ENCODE data around the gene MSGN1. TPM values are rescaled to one million over a fixed set of nuclear protein-coding genes. Genes with fewer than 3 reads are reported as not detected.

The MSGN1 gene, protein sequence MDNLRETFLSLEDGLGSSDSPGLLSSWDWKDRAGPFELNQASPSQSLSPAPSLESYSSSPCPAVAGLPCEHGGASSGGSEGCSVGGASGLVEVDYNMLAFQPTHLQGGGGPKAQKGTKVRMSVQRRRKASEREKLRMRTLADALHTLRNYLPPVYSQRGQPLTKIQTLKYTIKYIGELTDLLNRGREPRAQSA
- polyA plus RNA-seq (ENCODE audit: insufficient read depth in 1 of 5, insufficient read length in 5 of 5, low replicate concordance in 1 of 5) = not detected
- long read RNA-seq, donor 1 = 0 reads
- long read RNA-seq, donor 2 = 0 reads
- long read RNA-seq, donor 3 = 0 reads
- long read RNA-seq, donor 4 = 0 reads
- long read RNA-seq, donor 5 = 0 reads
- long read RNA-seq, donor 6, partial matches to known transcripts = 0 of 1 reads
- long read RNA-seq, donor 6, other reads (novel, unspliced or antisense) = 0 of 1 reads
- long read RNA-seq, donor 7 = 0 reads
- long read RNA-seq, donor 8 = 0 reads

DNA sequence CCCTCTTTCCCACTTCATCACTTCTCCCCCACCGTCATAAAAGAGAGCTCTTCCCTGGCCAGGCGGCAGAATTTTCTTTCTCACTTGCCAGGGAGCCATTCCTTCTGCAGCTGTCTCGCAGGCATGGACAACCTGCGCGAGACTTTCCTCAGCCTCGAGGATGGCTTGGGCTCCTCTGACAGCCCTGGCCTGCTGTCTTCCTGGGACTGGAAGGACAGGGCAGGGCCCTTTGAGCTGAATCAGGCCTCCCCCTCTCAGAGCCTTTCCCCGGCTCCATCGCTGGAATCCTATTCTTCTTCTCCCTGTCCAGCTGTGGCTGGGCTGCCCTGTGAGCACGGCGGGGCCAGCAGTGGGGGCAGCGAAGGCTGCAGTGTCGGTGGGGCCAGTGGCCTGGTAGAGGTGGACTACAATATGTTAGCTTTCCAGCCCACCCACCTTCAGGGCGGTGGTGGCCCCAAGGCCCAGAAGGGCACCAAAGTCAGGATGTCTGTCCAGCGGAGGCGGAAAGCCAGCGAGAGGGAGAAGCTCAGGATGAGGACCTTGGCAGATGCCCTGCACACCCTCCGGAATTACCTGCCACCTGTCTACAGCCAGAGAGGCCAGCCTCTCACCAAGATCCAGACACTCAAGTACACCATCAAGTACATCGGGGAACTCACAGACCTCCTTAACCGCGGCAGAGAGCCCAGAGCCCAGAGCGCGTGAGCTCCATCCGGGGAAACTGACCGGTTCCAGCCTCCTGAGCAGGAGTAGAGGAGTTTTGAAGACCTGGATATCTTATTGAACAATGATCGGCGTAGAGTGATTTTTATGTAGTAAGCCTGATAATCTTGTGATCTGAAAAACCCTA lies at the start of gene MSGN1:
MSGN1 (plus strand) TSS at position 65 of the 850 bp plus-strand sequence; CDS start at position 124, 59 bp downstream.
- no peak for DNase-seq

DNA sequence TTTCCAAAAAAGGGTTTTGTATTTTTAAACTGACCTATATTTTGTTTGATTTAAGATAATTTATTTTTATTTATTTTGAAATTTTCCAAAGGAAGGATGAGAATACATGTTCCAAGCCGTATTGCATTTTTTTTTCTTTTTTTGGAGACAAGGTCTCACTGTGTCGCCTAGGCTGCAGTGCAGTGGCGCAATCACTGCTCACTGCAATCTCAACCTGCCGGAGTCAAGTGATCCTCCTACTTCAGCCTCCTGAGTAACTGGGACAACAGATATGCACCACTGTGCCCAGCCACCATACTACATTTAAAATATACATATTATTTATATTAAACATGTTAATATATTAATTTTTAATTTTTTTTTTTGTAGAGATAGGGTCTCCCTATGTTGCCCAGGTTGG lies 47.4 kb upstream of the MSGN1 start:
- DNase-seq = no peak

DNA sequence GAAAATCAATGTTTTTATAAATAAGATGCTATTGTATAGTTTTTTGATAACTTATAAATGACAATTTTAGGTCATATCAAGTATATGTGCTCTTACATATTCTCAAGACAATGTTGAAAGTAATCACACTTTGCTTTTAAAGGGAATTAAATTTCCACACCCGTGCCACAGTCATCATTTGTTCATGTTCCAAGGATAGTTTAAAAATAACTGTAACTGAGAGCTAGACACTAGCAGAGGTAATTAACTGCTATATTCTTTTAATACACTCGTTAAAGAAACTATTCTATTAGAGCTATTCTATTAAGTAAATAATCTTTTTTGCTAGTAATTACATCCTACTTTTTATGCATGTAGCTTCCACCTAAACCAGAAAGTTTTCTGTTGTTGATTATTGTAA lies 44.3 kb upstream of the MSGN1 start:
- no peak for DNase-seq

DNA sequence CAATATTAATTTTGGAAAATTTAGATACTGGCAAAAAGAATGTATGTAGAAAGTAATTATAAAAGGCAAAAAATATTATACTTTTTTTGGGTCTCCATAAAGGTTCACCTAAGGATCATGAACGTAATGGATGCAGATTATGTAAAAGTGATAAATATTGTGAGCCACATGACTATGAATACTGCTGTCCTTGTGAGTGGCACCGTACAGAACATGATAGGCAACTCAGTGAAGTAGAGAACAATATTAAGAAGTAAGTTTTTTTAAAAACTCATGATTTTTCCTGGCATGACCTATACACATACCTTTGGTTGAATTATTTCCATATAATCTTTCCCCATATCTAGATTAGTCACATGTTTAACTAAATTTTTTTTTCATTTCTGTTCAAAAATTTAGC lies 43.7 kb upstream of the MSGN1 start:
- no peak for DNase-seq

DNA sequence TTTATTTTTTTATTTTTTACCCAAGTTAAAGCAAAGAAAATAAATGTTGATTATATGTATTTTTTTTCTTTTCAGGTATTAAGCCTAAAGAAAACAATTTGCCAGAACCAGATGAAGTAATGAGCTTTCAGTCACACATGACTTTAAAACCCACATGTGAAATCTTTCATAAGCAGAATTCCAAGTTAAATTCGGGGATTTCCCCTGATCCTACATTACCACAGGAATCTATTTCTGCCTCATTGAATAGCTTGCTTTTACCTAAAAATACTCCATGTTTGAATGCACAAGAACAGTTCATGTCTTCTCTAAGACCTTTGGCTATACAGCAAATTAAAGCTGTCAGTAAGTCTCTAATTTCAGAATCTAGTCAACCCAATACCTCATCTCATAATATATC lies 35.7 kb upstream of the MSGN1 start:
- no peak for DNase-seq

DNA sequence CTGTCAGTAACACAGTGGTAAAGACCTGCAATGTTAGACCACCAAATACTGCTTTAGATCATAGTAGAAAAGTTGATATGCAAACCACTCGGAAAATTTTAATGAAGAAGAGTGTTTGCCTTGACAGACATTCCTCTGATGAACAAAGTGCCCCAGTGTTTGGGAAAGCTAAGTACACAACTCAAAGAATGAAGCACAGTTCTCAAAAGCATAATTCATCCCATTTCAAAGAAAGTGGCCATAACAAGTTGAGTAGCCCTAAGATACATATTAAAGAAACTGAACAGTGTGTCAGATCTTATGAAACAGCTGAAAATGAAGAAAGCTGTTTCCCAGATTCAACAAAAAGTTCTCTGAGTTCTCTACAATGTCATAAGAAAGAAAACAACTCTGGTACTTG lies 34.8 kb upstream of the MSGN1 start:
- DNase-seq = no peak

DNA sequence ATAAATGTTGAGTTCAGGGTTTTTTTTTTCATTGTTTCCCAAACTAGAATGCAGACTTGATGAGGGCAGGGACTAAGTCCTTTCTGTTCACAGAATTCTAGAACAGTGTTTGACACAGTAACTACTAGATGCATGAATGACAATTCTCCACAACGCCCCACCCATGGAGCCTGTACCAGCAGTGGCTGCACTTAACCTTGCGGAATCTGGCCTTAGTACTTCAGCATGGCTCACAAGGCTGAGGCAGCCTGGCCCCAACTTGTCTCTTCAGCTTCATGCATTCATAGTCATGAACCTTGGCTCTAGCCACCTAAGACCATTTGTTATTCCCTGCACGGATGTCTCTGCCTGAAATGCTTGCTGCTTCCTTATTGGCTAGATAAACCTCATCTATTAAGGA lies 29.5 kb upstream of the MSGN1 start:
- DNase-seq = no peak

DNA sequence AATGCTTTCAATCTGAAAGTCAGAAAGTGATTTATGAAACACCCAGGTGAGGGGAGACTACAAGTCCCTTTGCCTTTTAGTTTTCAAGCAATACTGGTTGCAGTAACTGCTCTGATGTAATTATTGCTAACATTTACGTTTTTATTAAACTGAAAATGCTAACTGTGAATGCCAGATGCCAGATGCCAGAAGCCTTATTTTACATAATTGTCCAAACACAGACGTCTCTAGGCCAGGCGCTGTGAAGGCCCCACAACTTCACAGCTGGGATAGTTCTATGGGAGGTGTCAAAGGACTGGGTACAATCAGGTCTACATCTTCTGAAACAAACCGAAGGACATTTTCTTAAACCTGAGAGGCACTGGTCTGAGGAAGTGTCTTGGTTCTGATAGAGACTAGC lies 27.5 kb upstream of the MSGN1 start:
- no peak for DNase-seq

DNA sequence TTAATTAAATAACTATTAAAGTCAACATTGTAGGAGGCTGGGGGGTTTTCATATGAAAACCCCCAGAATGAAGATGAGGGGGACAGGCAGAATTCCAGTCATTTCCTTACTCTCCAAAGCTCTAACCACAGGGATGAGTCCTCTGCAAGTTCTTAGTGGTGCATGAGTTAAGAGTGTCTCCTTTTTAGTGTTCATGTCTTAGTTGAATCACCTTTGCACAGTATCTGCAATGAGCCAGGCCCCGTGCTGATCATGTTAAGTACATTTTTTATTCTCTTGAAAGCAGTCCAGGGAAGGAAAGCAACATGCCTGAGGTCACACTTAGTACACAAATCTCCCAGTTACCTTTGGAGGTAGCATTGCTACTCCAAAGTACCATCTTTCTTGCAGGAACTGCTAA lies 25.7 kb upstream of the MSGN1 start:
- DNase-seq = no peak

DNA sequence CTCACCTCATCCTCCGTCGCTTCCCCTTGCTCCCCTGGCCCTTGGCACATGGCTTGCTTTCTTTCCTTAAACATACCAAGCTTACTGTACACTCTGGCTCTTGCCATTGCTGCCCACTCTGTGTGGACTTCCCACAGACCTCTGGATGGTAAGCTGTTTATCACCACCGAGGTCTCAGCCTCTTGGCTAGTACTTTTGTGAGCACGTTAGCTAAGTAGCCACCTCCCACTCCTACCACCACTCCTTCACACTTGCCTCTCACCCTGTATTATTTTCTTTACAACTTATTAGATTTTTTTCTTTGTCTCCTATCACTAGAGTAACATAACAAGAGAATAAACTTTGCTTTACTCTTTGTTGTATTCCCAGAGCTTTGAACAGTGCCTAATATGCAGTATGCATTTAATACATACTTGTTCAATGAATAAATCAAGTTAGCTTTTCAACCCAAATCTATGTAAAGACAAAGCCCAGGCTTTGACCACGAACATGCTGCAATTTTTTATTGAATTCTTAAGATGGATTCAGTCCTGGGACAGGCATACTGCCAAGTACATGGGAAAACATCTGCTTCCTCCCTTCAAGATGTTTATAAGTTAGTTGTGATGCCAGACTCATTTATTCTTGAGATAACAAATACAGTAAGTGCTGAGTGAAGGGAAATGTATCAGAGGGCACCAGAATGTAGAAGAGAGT lies 25.0 kb upstream of the MSGN1 start:
- DNase-seq = peak; percentile 52 to 58

DNA sequence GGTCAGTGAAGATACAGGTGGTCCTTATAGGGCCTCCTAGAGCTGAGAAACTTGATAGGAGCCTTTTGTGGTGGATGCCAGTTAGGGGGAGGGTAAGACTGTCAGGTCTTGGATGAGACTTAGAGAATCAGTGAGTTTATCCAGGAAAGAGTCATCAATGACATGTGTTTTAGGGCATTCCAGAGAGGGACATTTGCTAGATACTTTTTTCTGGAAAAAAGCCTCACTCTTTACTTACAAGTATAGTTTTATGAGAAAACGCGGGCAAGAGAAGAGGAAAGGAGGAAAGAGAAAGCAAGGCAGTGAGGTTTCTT lies 24.5 kb upstream of the MSGN1 start:
- peak in 1 of 2 donors; percentile 12 for DNase-seq

DNA sequence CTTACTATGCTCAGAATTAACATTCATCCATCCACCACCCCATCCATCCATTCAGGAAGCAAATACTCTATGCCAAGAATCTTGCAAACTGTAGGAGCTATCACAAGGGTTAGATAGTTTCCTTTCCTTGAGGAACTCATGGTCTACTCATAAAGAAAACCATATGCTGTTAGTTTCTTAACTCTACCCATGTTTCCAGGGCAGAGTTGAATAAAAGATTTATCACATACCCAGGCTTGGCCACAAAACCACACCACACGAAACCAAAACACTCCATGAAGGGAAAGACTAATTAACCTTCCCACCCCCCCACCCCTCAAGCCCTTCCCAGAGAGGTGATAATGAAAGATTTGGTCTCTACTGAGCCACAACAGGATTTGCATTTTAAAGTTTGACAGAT lies 23.7 kb upstream of the MSGN1 start:
- DNase-seq = no peak

DNA sequence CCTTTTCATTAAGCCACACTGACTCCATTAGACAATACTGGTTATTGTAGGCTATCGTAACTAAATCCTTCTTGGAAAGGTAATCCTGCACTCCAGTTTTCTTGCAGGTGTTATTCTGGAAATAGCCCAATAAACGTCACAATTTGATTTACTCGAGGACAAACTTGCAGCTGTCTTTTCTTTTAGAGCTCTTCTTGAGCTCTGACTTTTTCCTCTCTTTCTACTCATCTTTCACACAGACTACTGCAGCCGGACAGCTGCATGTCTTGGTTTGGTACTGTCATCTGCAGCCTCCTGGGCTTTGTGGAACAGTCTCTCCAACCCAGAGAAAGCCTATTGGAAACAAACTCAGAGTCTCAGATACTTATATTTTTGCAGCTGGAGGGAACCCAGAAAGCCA lies 23.0 kb upstream of the MSGN1 start:
- DNase-seq = no peak

DNA sequence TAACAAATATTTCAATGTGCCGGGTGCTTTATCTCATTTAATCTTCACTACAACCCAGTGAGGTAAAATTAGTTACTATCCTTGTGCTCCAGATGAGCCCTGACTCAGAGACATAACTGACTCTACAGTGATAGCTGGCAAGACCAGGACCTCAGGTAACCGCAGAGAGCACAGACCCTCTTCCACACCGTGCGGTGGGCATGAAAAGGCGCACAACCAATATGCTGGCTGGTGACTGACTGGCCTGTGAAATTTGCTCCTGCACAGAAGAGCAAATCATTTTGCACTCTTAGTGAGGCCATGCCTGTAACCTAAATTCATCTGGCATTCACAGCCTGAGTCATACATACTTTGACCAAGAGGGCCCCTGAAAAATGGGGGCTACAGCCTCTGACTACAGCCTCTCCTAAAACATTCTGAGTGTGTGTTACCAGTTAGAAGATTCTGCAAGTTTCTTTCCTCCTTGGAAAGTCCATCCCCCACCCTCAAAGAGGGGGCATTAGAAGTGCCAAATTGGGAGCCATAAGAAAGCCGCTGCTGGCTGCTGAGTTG lies 22.4 kb upstream of the MSGN1 start:
- no peak for DNase-seq

DNA sequence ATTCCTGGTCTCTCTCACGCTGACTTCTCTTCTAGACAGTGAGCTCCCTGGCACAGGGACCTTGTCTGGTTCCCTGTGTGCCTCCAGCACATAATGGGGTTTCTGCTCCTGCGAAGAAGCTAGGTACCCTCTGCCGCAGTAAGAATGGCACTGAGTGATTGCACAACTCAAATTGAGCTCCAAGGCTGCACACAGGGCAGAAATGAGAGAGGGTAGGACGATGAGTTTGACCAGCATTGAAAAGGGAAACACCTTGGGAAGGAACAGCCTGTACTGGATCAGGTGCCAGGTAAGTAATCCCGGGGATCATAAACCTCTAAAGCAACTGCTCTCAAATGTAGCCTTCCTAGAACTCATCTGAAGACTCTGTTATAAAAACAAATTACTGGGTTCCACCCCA lies 21.0 kb upstream of the MSGN1 start:
- no peak for DNase-seq

DNA sequence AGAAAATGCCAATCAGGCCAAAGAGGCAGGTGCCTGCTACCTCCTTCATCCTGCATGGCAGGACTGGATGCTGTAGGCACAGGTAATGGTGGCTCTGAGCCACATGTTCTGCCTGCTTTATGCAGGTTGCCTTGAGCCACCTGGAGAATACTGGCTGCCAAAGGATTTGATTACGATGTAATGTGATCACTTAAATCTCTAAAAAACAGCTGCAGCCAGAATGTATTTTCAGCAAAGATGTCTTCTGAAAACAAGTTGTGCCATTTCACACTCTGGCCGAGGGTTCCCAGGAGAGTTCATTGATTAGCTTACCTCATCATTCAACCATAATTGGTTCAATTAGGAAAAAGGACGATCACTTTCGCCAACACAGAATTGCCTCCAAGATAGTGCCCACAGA lies 17.9 kb upstream of the MSGN1 start:
- DNase-seq = no peak

DNA sequence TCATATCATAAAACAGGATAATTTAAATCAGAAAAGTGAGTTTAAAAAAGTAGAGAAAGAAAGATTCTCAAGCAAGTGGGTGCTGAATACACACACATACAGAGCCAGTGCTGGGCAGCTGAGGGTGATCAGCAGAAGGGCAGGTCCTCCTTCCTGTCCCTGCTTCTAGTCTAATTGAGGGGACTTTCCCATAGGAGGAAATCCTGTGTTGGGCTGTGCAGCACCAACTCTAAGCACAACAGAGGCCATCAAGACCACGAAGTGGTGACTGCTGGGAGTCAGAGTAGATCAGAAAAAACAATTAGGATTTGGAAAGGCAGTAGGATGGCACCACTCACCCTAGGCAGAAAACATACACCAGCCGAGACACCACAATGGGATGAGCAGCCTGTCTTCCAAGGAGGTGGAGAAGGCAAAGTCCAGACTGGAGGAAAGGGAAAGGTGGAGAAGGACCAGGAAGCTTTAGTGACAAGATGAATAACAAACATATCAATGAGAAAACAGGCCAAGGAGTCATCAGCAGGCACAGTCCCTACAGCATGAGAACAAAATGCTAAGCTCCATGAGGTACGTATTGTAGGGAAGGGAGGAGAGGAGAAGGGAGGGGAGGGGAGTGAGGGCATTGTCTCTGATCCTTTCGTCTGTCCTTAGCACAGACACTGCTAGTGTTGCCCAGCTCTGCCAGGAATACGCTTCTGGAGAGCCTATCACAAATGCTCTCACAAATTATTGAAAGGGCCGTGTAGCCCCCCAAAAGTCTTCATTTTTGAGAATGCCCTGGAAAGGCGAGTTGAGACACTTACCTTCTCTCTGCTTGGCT lies 16.7 kb upstream of the MSGN1 start:
- no peak for DNase-seq

DNA sequence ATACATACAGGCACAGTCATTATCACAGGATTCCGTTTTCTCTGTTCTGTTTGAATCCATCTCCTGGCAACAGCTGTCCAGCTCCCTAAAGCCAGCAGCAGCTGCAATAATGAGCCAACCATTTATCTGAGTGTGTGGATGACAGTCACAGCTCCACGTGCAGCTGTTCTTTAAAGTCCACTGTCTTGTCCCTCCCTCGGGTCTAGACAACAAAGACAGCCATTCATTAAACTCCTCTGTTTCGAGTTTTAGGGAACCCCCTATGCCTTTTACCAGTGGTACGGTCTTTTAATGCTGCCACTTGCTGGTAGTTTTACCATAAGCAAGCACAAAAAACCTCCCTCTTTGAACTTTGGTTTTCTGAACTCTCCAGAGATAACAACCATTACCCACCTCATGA lies 16.0 kb upstream of the MSGN1 start:
- DNase-seq = peak in 1 of 2 donors; percentile 36

DNA sequence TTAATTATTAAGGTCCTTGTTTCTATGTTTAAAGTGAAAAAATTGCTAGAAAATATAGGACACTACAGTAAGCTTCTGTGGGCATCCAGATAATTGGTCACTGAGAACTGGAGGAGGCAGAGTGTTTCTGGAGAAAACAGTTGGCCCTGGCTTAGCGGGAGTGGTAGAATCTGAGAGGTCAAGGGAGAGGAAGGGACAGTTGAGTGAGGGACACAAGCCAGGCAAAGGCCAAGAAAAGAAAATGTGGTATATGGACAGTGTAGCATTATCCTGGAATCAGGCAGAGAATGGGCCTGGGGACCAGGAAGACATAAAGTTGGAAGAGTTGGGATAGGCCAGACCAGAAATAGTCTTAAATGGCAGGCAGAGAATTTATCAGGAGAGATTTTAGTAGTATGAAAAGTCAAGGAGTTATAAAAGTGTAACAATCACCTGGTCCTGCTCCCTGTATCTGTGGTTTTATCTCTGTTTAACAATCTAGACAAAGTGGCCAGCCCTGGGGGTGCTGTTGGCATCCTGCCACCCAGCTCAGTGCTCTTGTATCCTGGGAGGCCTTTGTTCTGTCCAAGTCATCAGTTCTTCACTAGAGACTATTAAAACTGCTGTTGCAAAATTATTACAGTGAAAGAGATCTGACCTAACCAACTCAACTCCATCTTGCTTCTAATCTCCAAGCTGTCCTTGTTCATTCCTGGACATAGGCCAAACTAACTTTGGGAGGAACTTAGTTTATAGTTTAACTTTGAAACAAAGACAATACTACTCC lies 15.4 kb upstream of the MSGN1 start:
- DNase-seq = no peak

DNA sequence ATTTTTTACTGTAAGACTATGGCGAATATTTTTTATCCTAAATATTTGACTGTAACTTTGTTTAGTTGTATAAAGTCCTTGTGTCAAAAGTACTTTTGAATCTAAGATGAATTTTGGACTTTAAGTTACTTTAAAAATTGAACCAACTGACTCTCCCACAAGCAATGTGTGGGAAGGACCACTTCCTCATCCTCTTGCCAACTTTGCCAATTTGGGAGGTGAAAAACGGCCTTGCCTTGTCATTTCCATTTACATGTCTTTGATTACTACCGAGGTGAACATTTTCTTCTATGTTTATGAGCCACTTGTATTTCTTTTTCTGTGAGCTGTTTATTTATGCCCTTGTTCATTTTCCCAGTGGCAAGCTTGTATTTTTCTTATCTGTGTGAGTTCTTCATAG lies 12.8 kb upstream of the MSGN1 start:
- no peak for DNase-seq

DNA sequence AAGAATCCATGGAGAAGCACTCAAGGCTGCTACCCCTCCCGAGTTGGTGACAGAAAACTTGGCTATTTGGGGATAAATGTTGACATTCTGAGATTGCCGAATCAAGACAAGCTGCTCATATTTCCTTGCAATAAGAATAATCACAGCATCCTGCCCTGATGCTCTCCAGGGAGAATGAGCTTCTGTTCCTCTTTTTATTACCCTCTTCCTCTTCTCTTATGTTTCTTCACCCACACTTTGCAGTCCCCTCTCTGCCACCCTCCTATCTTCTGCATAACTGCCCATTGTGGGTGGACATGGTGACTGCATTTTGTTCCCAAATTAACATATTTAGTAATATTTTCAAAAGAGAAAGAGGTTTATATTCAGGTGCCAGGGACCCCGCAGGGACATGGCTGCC lies 11.9 kb upstream of the MSGN1 start:
- DNase-seq = no peak
